Activated CD4-positive, CD25-positive, alpha-beta regulatory T cell treated with anti-CD3 and anti-CD28 coated beads, Interleukin-2, amount 50 U/mL, for 72 hours (primary cell): ENCODE results near the gene ASH1L.
"Not testable (repeated sequence)": the region's sequence is repeated elsewhere in the genome, so short reads cannot be mapped to it uniquely, and the experiment has no call there.

Source experiments
- DNase-seq: peaks from one replicate; pipeline ENCODE4 v3.0.0; 2021

ASH1L gene

GRCh38 chr1:155433128-155433830 is 129.3 kb downstream of the ASH1L start:
- not testable (repeated sequence) for DNase-seq

- DNase-seq = no peak
Observed at GRCh38 chr1:155424091-155424490, 138.5 kb downstream of the ASH1L start.

GRCh38 chr1:155420788-155421187 is 141.8 kb downstream of the ASH1L start:
- DNase-seq = no peak

GRCh38 chr1:155411840-155412239 is 150.8 kb downstream of the ASH1L start:
- DNase-seq = not testable (repeated sequence)

GRCh38 chr1:155410931-155411330 is 151.7 kb downstream of the ASH1L start:
- DNase-seq = no peak

GRCh38 chr1:155396874-155397476 is 165.6 kb downstream of the ASH1L start:
- no peak for DNase-seq

- no peak for DNase-seq
Observed at GRCh38 chr1:155392898-155393411, 169.6 kb downstream of the ASH1L start.

- DNase-seq = no peak
Observed at GRCh38 chr1:155389826-155390225, 172.8 kb downstream of the ASH1L start.

GRCh38 chr1:155385836-155386235 is 176.8 kb downstream of the ASH1L start:
- not testable (repeated sequence) for DNase-seq

GRCh38 chr1:155383406-155383805 is 179.2 kb downstream of the ASH1L start:
- DNase-seq = no peak

GRCh38 chr1:155379631-155380090 is 182.9 kb downstream of the ASH1L start:
- DNase-seq = no peak

GRCh38 chr1:155379180-155379579 is 183.4 kb downstream of the ASH1L start:
- no peak for DNase-seq

- no peak for DNase-seq
Observed at GRCh38 chr1:155360051-155360450, 202.6 kb downstream of the ASH1L start.

- DNase-seq = no peak
Observed at GRCh38 chr1:155352631-155353030, 210.0 kb downstream of the ASH1L start.

GRCh38 chr1:155342842-155343241 is 219.8 kb downstream of the ASH1L start:
- no peak for DNase-seq

GRCh38 chr1:155339515-155340097 is 223.0 kb downstream of the ASH1L start:
- DNase-seq = no peak

- DNase-seq = no peak
Observed at GRCh38 chr1:155334962-155335361, 227.6 kb downstream of the ASH1L start.

GRCh38 chr1:155329980-155330598 is 232.5 kb downstream of the ASH1L start:
- DNase-seq = no peak

- not testable (repeated sequence) for DNase-seq
Observed at GRCh38 chr1:155328856-155329255, 233.7 kb downstream of the ASH1L start.

- no peak for DNase-seq
Observed at GRCh38 chr1:155327981-155328380, 234.6 kb downstream of the ASH1L start.

GRCh38 chr1:155326631-155327037 is 236.0 kb downstream of the ASH1L start:
- no peak for DNase-seq

GRCh38 chr1:155326020-155326526 is 236.5 kb downstream of the ASH1L start:
- no peak for DNase-seq

GRCh38 chr1:155325603-155325893 is 237.1 kb downstream of the ASH1L start:
- DNase-seq = no peak
